Pancreas (tissue), 10 donors: Measurements from ENCODE around the gene TMEM131. TPM values are rescaled to one million over a fixed set of nuclear protein-coding genes. Genes with fewer than 3 reads are reported as not detected.
"Not testable (repeated sequence)": the region's sequence is repeated elsewhere in the genome, so short reads cannot be mapped to it uniquely, and the experiment has no call there.

Source experiments
- ATAC-seq, 4 donors: fragments of 200-7000 bp; cut with Tn5 transposase; one replicate each; pipeline versions ENCODE4 v1.8.0 to v1.9.1; 2020; ENCODE audit warnings: mild to moderate bottlenecking in 4 of 4, moderate library complexity in 4 of 4
- DNase-seq, 6 donors: peaks; one replicate each; pipeline ENCODE4 v3.0.0-alpha.2; 2020
- FAIRE-seq: peaks from 2 replicates; lab custom pipeline; 2012; peaks lifted over from hg19 to GRCh38; lab: Jason Lieb, UNC
- H3K27ac ChIP-seq, 4 donors: fragments of 200-600 bp; sonication (generic); 1 replicate in 3 of 4; 2 replicates in 1 of 4; pipeline versions ENCODE4 v1.5.0 to v1.8.0; 2020
- H3K27me3 ChIP-seq, 4 donors: fragments of 200-600 bp; one replicate each; pipeline ENCODE4 v1.8.0; 2021
- H3K36me3 ChIP-seq, 3 donors: fragments of 200-600 bp; sonication (generic) in 1 of 3; one replicate each; pipeline versions ENCODE4 v1.5.0 to v1.8.0; 2020 to 2021
- H3K4me1 ChIP-seq, 3 donors: fragments of 200-600 bp; one replicate each; pipeline ENCODE4 v1.8.0; 2021
- H3K4me3 ChIP-seq, 4 donors: fragments of 200-600 bp; sonication (generic) in 2 of 4; one replicate each; pipeline versions ENCODE4 v1.5.0 to v1.8.0; 2020 to 2021
- H3K9me3 ChIP-seq, 4 donors: fragments of 200-600 bp; one replicate each; pipeline ENCODE4 v1.8.0; 2021
- WGBS, 2 donors: extraction: QIAGEN DNeasy Blood & Tissue Kit; methylation state at CpG; one replicate each; pipeline ENCODE4 v1.1.7; 2013; 5-methylcytosine and 5-hydroxymethylcytosine counted together
- intact Hi-C, 3 donors: fragments of 100-400 bp; cut with DNase I; formaldehyde crosslinking; loops; one replicate each; pipeline versions ENCODE4 v1.11.1 to v1.14.2; 2022
- polyA plus RNA-seq, 2 donors: library from polyadenylated mRNA; stranded (reverse); fragments of 200-250 nt; gene quantifications; one replicate each; pipeline ENCODE4 v1.2.3, GENCODE V29; 2013
- total RNA-seq, 6 donors: library from RNA; stranded (reverse); fragmentation: NEBNext Ultra II Directional in 4 of 6; extraction: Animal tissue kit (Norgen Biotek cat#: 25700) in 4 of 6; gene quantifications; one replicate each; pipeline versions ENCODE4 v1.2.1 to v1.2.4, GENCODE V29; 2021 to 2023
- TF ChIP-seq, protein P1 (sequence below), 4 donors: fragments of 200-600 bp; sonication (generic) in 3 of 4; IDR thresholded peaks; one replicate each; pipeline versions ENCODE4 v1.5.0 to v1.8.0; 2021; ENCODE audit warnings: antibody characterized with exemption in 4 of 4
- donor health status: healthy with polysubstance abuse.
- donor health status: DM: no; HTN: no; CAD: no; lungs with moderate emphysema.
- donor health status: DM: no; HTN: no; CAD: no.
- donor health status: control.
- donor health status: control.
- donor health status: Bipolar disorder and iron deficiency.
- donor health status: DM: yes; HTN: yes; CAD: no.
- donor health status: DM: no; HTN: no; CAD: no.
- donor health status: DM: no; HTN: no; CAD: no.
- donor health status: DM: yes; HTN: yes; CAD: no.

The TMEM131 gene
- total and polyA plus RNA-seq, 8 donors = 8.1 to 26.5 (median 19.4) TPM

DNA sequence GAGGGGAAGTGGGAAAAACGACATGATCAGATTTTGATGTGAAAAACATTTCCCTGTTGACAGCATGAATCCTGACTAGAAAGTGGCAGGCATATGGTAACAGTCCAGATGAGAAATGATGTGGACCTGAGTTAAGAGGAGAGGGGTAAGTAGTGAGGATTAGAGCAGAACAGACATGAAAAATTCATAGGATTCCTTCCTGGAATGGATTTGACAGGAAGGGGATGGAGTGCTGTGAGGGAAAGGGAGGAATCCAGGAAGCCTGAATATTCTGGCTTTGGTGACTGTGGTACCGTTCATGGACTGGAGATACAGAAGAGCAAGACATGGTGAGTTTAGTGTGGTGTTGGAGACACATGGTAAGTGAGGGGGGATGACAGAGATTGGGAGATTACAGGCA, 115.4 kb downstream of the TMEM131 start:
- ATAC-seq (no peak), DNase-seq (no peak), FAIRE-seq (no peak)
- TF ChIP-seq, protein P1, sequence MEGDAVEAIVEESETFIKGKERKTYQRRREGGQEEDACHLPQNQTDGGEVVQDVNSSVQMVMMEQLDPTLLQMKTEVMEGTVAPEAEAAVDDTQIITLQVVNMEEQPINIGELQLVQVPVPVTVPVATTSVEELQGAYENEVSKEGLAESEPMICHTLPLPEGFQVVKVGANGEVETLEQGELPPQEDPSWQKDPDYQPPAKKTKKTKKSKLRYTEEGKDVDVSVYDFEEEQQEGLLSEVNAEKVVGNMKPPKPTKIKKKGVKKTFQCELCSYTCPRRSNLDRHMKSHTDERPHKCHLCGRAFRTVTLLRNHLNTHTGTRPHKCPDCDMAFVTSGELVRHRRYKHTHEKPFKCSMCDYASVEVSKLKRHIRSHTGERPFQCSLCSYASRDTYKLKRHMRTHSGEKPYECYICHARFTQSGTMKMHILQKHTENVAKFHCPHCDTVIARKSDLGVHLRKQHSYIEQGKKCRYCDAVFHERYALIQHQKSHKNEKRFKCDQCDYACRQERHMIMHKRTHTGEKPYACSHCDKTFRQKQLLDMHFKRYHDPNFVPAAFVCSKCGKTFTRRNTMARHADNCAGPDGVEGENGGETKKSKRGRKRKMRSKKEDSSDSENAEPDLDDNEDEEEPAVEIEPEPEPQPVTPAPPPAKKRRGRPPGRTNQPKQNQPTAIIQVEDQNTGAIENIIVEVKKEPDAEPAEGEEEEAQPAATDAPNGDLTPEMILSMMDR (IDR thresholded peaks at IDR 0.05) = no peak
- peaks cover 0 to 5% (median 0%) of the 10 kb centered on the region in 3 donors for H3K4me1 ChIP-seq
- 49 to 53% methylated on average over 2 of the region's 2 CpGs for WGBS, 2 donors
- H3K27ac ChIP-seq = no peak overlapping the region
- H3K9me3 ChIP-seq = no peaks in the 10 kb centered on the region
- intact Hi-C loops = no loop called here
- no peaks in the 10 kb centered on the region for H3K36me3 ChIP-seq
- H3K4me3 ChIP-seq = no peak overlapping the region
- H3K27me3 ChIP-seq = no peaks in the 10 kb centered on the region

DNA sequence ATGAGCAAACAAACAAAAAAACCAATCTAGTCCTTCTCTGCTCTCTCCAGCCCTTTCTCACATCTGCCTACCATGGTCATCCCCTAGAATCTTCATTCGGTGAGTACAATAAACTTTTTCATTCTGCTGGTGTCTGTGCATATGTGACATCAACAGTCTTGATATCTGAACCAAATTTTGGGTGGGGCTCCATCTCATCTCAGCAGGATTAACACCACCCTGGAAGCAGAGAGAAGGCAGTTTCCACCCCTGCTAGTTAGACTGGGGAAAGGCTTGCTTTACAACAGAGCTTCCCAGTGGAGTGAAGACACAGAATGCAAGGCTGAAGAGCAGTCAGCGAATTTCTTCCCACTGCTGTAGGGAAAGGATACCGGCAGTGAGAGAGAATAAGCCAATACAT, 116.9 kb downstream of the TMEM131 start:
- ATAC-seq (no peak), FAIRE-seq (no peak), DNase-seq (no peak)
- Histone ChIP-seq H3K27me3 (no peaks in the 10 kb centered on the region), H3K27ac (no peak overlapping the region), H3K9me3 (no peaks in the 10 kb centered on the region), H3K4me3 (no peak overlapping the region), H3K4me1 (peaks cover 0 to 2% (median 0%) of the 10 kb centered on the region in 3 donors), H3K36me3 (no peaks in the 10 kb centered on the region)
- intact Hi-C loops = no loop called here
- TF ChIP-seq, protein P1 (IDR thresholded peaks at IDR 0.05) = no peak
- 96 to 97% methylated on average over 3 of the region's 3 CpGs for WGBS, 2 donors

DNA sequence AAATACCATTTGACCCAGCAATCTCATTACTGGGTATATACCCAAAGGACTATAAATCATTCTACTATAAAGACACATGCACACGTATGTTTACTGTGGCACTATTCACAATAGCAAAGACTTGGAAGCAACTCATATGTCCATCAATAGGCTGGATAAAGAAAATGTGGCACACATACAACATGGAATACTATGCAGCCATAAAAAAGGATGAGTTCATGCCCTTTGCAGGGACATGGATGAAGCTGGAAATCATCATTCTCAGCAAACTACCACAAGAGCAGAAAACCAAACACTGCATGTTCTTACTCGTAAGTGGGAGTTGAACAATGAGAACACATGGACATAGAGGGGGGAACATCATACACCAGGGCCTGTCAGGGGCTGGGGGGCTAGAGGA, 117.4 kb downstream of the TMEM131 start:
- FAIRE-seq, H3K27me3 ChIP-seq, H3K27ac ChIP-seq, H3K36me3 ChIP-seq, intact Hi-C loops, H3K4me1 ChIP-seq, ATAC-seq, DNase-seq, H3K4me3 ChIP-seq, H3K9me3 ChIP-seq: not testable (repeated sequence)
- 97 to 100% methylated on average over 2 of the region's 2 CpGs for WGBS, 2 donors

DNA sequence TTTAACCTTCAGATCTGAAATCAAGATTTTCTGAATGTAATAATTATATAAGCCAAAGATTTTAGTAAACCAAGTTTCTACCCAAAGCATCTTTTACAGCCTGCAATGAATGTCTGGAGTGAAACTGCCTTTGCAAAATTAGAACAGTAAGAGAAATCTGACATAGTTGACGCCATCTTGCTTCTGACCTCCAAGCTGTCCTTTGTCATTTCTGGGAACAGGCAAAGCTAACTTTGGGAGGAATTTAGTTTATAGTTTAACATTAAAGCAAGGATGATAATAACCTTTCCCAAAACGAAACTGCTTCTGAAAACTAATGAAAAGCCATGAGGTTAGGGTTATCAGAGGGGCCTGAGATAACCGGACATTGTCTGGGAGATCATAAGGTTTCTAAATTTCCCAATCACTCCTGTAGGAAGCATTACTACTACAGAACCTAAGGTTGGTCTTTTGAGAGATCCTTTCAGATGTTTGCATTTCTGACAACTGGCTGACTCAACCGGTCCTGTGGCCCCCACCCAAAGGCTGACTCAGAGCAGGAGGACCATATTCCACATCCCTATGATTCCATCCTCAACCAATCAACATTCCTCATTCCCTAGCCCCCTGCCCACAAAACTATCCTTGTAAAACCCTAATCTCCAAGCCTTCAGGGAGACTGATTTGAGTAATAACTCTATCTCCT, 124.5 kb downstream of the TMEM131 start:
- no peaks in the 10 kb centered on the region for H3K27me3 ChIP-seq
- FAIRE-seq (no peak), DNase-seq (no peak), ATAC-seq (peak in 1 of 4 donors; percentile 20)
- TF ChIP-seq, protein P1 (IDR thresholded peaks at IDR 0.05) = no peak
- no peaks in the 10 kb centered on the region for H3K9me3 ChIP-seq
- H3K4me3 ChIP-seq = no peak overlapping the region
- H3K36me3 ChIP-seq = no peaks in the 10 kb centered on the region
- no peak overlapping the region for H3K27ac ChIP-seq
- intact Hi-C loops = no loop called here
- 90% methylated on average over 4 of the region's 4 CpGs for WGBS, 2 donors
- peaks cover 0 to 11% (median 5%) of the 10 kb centered on the region in 3 donors for H3K4me1 ChIP-seq

DNA sequence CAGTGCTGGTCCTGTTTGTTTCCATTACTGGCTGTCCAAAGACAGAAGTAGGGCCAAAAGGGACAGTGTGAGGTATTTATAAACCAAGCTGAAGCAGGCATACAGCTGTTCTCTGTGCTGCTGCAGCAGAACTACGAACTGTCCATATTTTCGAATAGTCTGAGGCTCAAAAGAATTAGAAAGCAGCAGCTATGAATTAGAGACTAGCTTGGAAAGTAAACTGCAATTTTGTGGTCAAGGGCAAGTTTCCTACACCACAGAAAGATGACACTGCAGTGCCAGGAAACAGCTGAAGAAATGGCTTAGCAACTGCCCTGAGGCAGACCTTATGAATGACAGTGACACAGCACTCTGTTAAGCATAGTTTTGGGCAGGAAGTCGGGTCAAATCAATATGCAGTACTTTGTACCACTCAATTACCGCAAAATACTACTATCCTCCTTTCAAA, 125.3 kb downstream of the TMEM131 start:
- intact Hi-C loops = no loop called here
- Histone ChIP-seq H3K27ac (no peak overlapping the region), H3K4me1 (peaks cover 0 to 11% (median 5%) of the 10 kb centered on the region in 3 donors), H3K27me3 (no peaks in the 10 kb centered on the region), H3K4me3 (no peak overlapping the region), H3K36me3 (no peaks in the 10 kb centered on the region), H3K9me3 (no peaks in the 10 kb centered on the region)
- TF ChIP-seq, protein P1 (IDR thresholded peaks at IDR 0.05) = no peak
- no peak for FAIRE-seq
- ATAC-seq = peak in 3 of 4 donors; percentile 71 to 88 (median 71)
- 46 to 57% methylated on average over 4 of the region's 4 CpGs for WGBS, 2 donors
- DNase-seq = no peak
